ENCODE results near the gene PXMP4. TPM values are rescaled to one million over a fixed set of nuclear protein-coding genes. Genes with fewer than 3 reads are reported as not detected.
"Not testable (repeated sequence)": the region's sequence is repeated elsewhere in the genome, so short reads cannot be mapped to it uniquely, and the experiment has no call there.

The PXMP4 gene
- 15.6 and 18.0 TPM in 2 replicates for total RNA-seq (2014; rRNA removed; shearing (Covaris generic))

DNA sequence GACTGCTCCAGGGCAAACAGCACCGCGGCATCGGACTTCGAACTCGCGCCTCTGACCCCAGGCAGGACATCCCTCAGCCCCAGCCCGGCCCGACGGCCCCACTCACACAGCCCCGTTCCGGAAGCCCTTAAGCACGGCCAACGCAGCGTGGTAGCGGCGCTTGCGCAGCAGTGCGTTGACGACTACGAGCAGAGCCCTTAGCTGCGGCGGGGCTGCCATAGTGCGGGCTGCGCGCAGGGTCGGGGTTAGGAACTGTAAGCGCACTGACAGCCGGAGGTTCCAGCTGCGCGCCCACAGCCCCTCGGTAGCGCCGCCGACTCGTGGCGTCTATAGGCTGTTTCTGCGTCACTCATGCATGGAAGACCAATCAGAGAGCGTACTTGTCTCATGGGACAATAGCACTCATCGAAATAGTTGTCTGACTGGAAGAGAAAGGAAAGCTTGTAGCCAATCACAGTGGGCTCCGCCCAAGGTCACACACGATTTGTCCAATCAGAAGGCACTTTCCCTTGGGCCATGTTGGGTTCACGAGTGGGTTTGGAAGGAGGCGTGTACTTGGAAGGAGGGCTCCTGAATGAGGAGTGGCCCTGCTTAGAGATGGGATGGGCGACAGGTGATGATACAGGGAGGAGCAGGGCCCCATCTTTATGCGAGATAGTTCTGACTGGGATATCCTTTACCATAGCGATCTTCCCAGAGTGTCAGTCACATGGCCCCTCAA lies at the start of gene PXMP4:
TSS of gene PXMP4 (minus strand) at position 322 of the 721 bp plus-strand sequence. CDS start at position 219, 103 bp downstream.
- peak; percentile 100 for DNase-seq (ENCODE audit: low read depth)

- no peak for DNase-seq (ENCODE audit: low read depth)
These were observed 48.9 kb upstream of the PXMP4 start for GRCh38 chr20:33769043-33769442.

- no peak for DNase-seq (ENCODE audit: low read depth)
These were observed 47.6 kb upstream of the PXMP4 start for GRCh38 chr20:33767777-33768138.

GRCh38 chr20:33766686-33767085 lies 46.6 kb upstream of the PXMP4 start:
- DNase-seq (ENCODE audit: low read depth): no peak

DNA sequence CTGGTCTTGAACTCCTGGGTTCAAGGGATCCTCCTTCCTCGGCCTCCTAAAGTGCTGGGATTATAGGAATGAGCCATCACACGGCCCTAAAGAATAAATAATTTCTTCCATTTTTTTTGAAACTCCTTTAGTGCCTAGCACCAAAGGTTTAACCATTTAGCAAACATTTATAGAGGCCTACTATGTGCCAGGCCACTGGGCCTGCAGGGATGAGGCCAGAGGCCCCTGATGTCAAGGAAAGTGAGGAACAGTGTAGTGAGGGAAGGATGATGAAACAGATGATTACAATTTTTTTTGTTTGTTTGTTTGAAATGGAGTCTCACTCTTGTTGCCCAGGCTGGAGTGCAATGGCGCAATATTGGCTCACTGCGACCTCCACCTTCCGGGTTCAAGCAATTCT lies 45.5 kb upstream of the PXMP4 start:
- DNase-seq (ENCODE audit: low read depth): no peak

GRCh38 chr20:33765099-33765498 lies 45.0 kb upstream of the PXMP4 start:
- DNase-seq (ENCODE audit: low read depth): no peak

DNA sequence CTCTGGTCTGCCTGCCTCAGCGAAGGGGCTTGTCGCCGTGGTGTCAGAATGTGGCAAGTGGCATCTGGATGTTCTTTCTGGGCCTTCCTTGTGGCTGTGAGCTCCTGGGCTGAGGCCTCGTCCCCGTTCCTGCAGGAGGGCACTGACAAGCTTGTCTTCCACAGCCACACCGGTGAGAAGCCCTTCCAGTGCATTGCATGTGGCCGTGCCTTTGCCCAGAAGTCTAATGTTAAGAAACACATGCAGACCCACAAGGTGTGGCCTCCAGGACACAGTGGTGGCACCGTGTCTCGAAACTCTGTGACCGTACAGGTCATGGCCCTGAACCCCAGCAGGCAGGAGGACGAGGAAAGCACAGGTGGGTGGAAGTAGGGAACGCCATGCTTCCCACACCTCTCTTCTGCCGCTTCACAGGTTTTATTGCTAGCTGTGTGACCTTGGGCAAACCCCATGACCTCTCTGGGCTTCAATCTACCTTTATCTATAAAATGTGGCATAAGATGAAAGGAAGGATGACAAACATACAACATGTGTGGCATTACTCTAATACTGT lies 41.7 kb upstream of the PXMP4 start:
- no peak for DNase-seq (ENCODE audit: low read depth)

DNA sequence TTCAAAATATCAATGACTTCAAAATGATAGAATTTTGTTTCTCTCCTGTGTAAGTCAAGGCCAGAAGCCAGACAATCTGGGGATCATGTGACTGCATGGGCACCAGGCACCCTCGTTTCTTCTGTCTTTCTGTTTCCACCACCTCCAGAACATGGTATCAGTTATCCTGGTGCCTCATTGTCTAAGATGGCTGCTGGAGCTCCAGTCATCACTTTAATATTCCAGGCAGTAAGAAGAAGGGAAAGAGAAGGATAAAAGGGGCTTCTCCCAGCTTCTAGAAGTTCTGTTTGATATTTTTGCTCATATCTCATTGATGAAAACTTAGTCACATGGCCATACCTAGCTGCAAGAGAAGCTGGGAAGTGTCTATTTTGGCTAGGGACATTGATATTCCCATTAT lies 37.3 kb upstream of the PXMP4 start:
- DNase-seq (ENCODE audit: low read depth): no peak

GRCh38 chr20:33757046-33757445 lies 36.9 kb upstream of the PXMP4 start:
- DNase-seq (ENCODE audit: low read depth): no peak

DNA sequence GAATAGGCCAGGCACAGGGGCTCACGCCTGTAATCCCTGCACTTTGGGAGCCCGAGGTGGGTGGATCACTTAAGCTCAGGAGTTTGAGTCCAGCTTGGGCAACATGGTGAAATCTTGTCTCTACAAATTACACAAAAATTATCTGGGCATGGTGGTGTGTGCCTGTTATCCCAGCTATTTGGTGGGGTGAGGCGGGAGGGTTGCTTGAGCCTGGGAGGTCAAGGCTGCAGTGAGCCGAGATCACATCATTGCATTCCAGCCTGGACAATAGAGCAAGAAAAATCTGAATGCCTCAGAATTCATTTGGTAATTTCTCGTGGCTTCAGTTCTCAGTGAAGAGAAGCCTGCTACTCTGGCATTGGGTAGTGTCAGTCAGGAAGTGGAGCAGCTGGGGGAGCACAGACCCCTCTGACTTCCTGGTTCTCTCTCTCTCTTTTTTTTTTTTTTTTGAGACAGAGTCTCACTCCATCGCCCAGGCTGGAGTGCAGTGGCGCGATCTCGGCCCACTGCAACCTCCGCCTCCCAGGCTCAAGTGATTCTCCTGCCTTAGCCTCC lies 35.9 kb upstream of the PXMP4 start:
- not testable (repeated sequence) for DNase-seq (ENCODE audit: low read depth)

- DNase-seq (ENCODE audit: low read depth): peak; percentile 95
These were observed 33.7 kb upstream of the PXMP4 start for GRCh38 chr20:33753763-33754162.

DNA sequence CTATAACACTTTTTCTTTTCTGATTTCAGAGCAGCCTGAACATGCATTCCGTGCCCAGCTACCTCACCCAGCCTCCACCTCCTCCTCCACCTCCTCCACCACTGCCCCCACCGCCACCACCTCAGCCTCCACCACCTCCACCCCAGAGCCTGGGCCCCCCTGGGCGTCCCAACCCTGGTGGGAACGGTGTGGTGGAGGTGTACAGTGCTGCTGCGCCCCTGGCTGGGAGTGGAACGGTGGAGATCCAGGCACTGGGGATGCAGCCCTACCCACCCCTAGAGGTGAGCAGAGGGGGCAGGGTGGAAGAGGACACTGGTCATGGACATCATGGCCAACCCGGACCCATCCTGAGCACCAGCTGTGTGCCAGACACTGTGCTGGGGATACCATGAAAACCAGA lies 33.0 kb upstream of the PXMP4 start:
- DNase-seq (ENCODE audit: low read depth): no peak

DNA sequence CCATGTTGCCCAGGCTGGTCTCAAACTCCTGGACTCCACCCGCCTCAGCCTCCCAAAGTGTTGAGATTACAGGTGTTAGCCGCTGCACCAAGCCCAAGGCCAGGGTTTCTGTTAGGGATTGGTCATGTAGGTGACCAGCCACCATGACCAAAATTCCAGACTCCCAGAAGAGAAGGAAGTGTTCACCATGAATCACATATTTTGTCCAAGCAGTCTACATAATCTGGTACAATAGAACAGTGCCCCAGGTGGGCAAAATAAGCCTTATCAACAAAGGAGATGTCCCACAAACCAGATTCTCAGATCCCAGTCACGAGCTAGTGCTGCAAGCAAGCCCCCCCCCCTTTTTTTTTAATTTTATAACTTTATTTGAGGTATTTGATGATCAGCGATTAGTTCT lies 31.7 kb upstream of the PXMP4 start:
- no peak for DNase-seq (ENCODE audit: low read depth)

GRCh38 chr20:33746325-33746998 lies 26.4 kb upstream of the PXMP4 start:
- no peak for DNase-seq (ENCODE audit: low read depth)

DNA sequence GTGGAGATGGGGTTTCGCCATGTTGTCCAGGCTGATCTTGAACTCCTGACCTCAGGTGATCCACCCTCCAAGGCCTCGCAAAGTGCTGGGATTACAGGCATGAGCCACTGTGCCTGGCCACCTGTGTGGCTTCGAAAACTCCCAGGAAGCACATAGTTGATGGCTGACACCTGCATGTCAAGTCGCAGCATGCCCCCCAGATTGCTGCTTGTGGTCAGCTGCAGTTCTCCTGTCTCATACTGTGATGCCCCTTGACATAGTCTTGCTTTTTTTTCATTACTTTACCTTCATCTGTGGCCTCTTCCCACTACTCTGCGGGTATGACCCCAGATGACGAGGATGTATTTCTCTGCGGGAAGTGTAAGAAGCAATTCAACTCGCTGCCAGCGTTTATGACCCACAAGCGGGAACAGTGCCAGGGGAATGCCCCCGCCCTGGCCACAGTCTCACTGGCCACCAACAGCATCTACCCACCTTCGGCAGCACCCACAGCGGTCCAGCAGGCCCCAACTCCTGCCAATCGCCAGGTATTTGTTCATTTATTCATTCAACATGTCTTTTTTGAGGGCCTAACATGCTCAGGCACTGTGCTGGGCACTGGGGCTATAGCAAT lies 24.8 kb upstream of the PXMP4 start:
- DNase-seq (ENCODE audit: low read depth): no peak

GRCh38 chr20:33744181-33744580 lies 24.1 kb upstream of the PXMP4 start:
- DNase-seq (ENCODE audit: low read depth): no peak

DNA sequence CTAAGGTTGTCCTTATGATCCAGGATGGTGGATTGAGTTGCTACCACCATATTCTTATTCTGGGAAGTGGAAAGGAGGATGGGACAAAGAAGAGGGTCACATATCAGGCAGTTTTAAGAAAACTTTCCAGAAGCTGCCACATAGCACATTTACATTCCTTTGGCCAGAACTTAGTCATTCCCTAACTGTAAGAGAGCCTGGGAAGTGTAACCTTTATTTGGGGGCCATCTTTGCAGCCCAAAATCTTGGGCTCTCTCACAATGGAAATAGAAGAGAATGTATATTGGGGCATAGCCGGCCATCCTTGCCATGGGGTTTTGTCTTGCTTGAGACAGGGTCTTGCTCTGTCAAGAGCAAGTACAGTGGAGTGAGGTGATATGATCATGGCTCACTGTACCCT lies 20.1 kb upstream of the PXMP4 start:
- no peak for DNase-seq (ENCODE audit: low read depth)

- no peak for DNase-seq (ENCODE audit: low read depth)
These were observed 19.4 kb upstream of the PXMP4 start for GRCh38 chr20:33739493-33739892.

DNA sequence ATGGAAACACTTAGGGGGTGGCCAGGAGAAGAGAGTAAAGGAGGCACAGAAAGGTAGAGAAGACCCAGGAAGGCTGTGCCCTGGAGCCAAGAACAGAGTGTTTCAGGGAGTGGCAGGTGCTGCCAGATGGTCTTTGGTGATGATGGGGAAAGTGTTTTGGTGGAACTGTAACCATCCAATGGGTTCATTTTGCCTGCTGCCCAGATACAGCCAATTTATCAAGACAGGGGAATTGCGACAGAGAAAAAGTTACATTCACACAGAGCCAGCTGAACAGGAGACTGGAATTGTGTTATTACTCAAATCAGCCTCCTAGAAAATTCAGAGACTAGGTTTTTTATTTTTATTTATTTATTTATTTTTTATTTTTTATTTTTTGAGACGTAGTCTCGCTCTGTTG lies 16.9 kb upstream of the PXMP4 start:
- DNase-seq (ENCODE audit: low read depth): no peak

DNA sequence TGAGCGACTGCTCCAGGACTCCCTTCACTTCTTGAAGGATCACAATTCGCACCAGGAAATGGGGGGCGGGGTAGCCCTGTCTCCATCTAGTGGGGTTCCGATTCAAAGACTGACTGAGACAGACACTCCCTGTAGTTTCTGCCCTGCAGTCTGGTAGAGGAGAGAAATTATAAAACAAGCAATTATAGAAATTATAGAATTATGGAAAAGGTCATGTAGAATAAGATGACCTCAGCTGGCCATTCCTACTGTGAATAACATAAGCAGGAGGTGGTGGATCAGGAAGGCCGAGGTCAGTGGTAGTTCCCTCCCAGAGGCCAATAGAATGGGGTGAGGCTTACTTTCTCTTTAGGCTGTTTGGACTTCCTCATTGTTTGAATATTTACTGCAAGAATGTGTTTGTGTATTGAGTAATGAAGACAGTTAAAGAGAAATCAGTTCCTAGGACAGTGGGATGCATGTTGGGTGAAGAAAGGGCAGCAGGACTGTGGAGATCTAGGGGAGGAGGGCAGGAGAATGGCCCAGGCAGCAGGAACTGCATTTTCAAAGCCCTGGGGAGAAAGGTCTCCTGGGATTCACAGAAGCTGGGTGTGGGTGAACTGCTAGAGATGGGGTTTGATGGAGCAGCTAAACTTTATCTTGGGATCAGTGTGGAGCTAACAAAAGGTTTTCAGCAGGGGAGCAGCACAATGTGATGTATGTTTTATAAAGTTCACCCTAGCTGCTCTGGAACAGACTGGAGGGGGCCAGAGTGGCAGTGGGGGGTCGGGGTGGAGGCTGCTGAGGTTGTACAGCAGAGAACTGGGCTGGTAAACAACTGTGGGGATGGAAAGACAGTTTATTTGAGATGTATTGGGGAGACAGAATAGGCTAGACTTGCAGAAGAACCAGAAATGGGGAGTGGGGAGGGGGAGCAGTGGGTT lies 13.8 kb upstream of the PXMP4 start:
- peak; percentile 81 for DNase-seq (ENCODE audit: low read depth)

Measured in M059J (cell line).